ENCODE data around the gene PCDHGA1.

The PCDHGA1 gene

DNA sequence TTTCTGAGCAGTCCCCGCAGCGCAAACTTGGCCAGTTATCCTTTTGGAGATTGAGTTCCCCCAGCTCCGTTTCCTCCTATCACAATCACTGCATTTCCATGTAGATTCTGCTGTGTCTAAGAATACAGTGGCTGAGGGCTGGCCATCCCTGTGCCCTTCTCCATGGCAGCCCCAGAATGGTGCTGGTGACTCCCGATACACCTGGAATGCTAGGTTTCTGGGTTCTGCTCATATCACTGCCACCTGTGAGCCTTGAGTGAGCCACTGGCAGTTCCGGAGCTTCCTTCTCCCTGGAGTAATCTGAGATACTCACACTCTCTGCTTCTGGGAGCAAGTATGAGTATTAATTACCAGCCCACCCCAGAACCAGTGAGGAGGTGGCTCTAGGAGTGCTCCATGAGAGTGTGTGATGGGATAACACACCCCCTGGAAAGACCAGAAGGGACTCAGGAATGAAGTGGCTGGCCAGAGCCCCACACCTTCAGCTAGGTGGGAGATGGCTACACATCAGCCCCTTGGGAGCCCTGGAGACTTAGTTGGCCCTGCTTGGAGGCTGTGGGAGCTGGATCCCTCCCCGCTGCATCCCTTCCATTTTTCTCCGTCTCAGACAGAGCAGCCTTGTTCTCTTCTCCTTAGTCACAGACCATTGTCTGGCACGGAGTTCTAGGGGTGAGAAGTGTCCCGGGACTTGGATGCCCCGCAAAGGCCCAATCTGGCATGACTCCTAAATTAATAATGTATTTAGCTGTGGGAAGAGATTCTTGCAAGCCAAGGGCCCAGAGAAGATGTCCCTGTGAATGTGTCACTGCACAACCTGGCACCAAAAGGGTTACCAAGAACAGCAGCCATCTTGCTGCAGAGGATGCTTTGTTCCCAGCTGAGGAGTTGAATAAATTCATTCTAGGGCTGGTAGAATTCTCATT, 163.4 kb downstream of the PCDHGA1 start:
- no peak for DNase-seq

DNA sequence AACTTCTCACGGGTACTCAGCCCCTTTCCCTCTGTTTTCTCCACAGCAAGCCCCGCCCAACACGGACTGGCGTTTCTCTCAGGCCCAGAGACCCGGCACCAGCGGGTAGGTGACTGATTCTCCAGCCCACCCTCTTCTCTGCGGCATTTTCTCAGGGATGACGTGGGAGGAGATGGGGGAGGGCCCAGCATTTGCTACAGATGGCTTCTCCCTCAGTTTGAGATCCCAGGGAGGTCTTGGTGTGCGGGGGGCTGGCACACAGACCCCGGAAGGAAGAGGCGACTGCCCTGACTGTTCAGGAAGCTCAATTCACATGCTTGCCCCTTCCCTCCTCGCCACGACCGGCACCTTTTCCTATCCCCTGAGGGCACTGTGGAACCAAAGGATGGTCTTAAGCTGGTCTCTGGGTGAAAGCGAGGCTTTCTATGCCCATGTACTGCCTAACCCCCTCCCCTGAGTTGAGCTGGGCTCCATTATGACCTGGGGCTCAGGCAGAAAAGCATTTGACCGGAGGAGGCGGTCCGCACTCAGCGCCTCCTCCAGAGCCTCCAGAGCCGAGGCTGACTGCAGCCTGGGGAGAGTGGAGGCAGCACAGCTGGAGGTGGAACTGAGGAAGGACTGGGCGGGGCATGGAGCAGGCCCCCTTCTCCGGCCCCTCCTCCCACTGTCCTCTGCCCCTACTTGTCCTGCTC, 164.6 kb downstream of the PCDHGA1 start:
- no peak for DNase-seq

DNA sequence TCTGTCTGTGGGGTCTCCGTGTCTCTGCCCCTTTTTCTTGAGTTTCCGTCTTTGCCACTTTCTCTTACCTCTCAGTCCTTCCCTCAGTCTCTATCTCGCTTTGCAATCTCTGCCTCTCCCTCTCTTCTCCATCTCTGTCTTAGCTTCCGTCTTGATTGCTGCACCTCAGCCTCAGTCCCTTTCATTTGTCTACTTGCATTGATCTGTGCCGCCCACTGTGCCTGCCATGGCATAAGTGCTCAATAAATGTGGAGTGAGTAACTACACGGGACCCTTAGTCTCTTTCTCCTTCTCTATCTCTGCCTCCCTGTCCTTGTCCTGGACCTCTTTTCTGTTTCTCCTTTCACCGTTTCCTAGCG, 165.1 kb downstream of the PCDHGA1 start:
- DNase-seq: no peak

DNA sequence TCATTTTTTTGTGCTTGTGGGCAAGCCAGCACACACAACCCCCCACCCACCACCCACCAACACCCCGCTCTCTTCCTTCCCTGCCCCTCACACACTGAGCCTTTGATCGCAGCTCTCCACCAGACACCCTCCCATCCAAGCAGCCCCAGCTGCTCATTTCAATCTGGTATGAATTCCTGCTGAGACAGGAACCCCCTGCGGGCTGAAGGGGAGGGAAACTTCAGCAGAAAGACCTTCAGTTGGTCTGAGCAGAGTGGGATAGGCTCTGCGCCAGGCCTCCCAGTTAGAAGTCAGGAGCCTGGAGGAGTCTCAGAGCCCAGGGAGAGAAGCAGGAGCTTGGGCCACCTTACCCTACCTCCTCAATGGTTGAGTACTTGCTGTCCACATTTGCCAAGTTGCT, 165.7 kb downstream of the PCDHGA1 start:
- DNase-seq: no peak

DNA sequence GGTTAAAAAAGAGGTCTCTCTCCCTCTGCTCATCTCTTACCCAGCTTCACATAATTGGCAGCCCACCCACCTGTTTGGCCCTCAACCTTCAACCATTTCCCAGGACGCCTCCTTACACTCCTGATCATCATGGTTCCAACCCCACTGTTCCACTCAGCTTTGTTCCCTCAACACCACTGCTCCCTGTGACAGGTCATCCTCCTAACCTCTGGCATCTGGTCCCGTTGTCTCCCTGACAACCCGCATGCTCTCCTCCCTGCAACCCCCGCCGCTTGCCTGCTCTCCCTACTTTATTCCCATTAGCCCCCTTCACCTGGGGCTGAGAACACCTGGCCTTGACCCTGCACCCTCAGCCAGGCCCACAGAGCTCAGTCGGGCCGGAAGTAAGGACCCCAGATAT, 171.4 kb downstream of the PCDHGA1 start:
- no peak for DNase-seq

DNA sequence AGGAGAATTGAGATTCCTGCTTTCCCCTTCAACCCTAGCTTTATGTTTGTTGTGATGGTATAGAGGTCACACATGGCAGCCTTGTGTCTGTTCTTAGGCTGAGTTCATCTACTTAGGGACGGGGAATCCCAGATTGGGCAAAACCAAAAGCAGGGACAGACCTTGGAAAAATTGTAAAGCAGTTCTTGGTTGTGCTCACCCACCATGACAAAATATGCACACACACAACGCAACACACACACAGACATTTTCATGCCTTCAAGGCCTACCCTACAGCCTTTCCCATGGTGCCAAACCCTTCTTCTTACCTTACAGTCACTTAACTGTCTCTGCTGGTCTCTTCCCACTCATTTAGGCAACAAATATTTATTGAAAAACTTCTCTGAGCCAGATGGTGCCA, 173.4 kb downstream of the PCDHGA1 start:
- no peak for DNase-seq

DNA sequence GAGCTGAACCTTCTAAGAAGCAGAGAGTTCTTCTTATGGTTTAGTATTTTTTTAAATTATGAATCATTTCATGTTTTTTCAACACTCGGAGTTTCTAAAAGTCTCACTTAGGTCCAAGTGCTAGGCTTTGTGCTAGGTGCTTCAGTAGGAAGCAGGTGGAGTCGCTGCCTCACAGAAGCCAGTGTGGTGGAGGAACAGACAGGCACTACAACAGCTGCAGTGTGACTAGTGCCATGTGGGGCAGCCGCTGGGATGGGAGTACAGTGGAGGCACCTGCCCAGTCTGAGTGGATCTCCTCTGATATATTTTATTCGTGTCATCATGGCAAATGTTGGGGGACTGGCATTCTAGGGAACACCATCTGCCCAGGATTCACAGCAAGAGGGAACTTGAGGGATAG, 173.9 kb downstream of the PCDHGA1 start:
- DNase-seq: no peak

DNA sequence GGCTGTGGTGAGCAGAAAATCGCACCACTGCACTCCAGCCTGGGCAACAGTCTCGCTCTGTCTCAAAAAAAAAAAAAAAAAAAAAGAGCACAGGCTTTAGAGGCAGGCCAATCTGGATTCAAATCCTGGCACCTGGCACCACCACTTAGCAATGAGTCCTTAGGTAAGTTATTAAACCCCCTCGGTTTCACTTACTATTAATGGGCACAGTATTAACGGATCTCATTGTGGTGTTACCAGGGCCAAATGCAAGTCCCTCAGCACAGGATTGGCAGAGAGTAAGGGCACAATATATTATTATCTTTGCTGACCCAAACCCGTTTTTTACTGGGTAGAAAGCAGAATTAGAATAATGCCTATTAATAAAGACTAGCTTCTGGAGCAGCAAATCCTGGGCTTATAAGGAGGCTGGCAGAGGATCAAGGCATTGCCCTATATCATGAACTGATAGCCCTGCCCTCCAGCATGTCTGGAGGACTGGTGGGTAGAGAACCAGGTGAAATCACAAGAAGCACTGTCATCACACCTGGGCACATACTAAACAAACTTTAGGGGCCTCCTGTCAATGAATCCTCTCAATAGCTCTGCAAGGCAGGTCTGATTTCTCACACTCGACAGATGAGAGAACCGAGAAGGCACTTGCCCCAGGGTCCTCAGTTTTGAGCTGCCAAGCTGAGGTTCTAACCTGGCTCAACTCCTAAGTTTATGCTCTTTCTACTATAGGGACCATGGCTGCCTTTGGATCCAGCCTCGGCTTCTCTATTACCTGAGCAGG, 176.3 kb downstream of the PCDHGA1 start:
- DNase-seq: no peak

DNA sequence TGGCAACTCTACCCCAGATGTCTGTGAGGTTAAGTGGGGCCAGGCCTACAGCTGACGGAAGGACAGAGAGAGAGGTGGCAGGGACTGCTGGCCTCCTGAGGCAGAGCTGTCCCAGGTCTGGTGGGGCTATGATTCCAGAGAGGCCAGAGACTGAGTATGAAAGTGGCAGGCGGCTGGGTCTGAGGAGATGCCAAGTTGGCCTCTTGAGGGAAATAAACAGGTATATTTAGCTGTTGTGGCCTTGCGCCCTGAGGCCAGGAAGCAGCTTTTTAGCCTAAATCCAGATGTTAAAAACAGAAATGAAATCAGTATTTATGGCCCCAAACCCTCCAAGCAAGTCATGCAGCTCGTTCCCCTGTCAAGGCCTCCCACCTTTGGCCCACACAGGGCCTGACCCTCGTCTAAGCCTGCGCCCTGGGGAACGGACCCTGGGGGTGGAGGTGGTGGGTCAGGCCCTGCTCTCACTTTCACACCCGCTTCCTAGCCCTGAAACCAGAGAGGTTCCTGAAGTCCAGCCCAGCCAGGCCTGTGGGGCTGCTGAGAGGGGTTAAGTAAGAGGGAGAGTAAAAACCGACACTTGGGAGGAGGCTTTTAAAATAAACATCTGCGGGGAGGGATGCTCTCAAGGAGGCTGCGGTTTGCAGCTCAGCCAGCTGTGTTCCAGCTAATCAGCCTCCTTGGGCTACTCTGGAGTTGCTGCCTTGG, 177.2 kb downstream of the PCDHGA1 start:
- no peak for DNase-seq

DNA sequence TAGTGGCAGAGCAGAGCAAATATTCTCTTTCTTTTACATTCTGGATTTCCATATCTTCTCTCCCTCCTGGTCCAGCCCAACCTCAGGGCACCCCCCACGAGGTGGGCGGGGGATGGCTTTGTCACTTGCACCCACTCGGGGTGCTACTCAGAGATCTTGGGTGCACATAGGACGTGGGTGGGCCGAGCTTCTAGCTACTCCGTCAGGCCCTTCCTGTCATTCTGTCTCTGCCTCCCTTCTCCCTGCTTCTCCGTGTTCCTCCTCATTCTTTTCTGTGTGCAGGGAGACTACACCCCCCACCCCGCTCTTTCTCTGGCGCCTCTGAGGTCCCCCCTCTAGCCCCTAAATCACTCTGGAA, 178.1 kb downstream of the PCDHGA1 start:
- DNase-seq: no peak

DNA sequence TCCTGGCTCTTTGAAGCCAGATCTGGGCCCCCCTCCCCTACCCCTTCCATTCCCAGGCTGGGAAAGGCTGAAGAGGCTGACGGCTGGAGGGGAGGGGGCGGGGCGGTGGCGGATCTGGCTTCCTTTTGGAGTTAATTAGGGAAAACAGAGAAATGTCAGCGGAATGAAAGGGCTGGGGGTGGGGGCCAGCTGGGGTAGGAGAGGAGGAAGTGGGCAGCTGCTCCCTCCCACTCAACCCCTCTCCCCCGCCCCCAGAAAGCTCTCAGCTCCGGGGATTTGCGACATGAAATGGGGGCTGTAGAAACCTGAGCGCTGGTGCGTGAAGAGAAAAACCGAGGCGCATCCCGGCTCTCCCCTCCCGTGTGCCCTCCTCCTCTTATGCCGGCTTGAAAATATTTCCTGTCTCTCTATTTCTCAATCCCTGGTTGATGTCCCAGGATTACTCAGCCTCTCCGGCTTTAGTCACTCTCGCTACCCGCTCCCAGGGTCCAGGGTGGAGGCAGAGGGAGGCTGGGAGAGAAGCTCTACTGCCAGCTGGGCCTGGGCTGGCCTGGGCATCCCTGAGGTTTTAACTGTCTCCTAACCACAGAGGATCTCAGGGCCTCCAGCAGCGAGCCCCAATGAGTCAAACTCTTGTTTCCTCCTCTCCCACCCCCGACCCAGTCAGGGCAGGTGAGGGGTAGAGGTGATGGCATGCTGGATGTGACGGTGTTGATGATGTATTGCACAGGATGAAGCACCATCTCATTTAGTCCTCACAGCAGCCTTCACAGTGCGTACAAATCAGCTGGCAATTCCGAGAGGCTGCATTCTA, 178.7 kb downstream of the PCDHGA1 start:
- no peak for DNase-seq

DNA sequence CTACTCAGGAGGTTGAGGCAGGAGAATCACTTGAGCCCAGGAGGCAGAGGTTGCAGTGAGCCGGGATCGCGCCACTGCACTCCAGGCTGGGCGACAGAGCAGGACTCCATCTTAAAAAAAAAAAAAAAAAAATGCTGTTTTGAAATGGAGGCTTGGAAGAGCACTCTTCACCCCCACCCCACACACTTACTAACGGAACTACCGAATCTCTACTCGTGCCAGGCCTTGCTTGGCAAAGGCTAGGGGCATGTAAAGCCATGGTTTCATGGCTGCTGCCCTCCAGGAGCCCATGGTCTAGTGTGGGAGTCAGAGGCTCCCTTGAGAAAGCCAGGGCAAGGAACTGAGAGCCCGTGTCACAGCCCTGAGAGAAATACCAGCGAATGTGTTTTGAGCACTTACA, 179.8 kb downstream of the PCDHGA1 start:
- no peak for DNase-seq

DNA sequence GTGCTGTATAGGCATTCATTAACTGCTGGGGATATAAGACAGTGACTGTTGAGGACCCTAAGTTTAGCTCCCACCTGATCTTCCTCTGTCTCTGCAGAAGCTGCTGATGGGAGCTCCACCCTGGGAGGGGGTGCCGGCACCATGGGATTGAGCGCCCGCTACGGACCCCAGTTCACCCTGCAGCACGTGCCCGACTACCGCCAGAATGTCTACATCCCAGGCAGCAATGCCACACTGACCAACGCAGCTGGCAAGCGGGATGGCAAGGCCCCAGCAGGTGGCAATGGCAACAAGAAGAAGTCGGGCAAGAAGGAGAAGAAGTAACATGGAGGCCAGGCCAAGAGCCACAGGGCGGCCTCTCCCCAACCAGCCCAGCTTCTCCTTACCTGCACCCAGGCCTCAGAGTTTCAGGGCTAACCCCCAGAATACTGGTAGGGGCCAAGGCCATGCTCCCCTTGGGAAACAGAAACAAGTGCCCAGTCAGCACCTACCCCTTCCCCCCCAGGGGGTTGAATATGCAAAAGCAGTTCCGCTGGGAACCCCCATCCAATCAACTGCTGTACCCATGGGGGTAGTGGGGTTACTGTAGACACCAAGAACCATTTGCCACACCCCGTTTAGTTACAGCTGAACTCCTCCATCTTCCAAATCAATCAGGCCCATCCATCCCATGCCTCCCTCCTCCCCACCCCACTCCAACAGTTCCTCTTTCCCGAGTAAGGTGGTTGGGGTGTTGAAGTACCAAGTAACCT, 180.7 kb downstream of the PCDHGA1 start:
- no peak for DNase-seq

DNA sequence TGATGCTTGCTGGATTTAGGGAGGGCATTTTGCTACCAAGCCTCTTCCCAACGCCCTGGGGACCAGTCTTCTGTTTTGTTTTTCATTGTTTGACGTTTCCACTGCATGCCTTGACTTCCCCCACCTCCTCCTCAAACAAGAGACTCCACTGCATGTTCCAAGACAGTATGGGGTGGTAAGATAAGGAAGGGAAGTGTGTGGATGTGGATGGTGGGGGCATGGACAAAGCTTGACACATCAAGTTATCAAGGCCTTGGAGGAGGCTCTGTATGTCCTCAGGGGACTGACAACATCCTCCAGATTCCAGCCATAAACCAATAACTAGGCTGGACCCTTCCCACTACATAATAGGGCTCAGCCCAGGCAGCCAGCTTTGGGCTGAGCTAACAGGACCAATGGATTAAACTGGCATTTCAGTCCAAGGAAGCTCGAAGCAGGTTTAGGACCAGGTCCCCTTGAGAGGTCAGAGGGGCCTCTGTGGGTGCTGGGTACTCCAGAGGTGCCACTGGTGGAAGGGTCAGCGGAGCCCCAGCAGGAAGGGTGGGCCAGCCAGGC, 181.5 kb downstream of the PCDHGA1 start:
- no peak for DNase-seq

DNA sequence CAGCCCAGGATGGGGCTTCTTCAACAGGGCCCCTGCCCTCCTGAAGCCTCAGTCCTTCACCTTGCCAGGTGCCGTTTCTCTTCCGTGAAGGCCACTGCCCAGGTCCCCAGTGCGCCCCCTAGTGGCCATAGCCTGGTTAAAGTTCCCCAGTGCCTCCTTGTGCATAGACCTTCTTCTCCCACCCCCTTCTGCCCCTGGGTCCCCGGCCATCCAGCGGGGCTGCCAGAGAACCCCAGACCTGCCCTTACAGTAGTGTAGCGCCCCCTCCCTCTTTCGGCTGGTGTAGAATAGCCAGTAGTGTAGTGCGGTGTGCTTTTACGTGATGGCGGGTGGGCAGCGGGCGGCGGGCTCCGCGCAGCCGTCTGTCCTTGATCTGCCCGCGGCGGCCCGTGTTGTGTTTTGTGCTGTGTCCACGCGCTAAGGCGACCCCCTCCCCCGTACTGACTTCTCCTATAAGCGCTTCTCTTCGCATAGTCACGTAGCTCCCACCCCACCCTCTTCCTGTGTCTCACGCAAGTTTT, 182.1 kb downstream of the PCDHGA1 start:
- no peak for DNase-seq

DNA sequence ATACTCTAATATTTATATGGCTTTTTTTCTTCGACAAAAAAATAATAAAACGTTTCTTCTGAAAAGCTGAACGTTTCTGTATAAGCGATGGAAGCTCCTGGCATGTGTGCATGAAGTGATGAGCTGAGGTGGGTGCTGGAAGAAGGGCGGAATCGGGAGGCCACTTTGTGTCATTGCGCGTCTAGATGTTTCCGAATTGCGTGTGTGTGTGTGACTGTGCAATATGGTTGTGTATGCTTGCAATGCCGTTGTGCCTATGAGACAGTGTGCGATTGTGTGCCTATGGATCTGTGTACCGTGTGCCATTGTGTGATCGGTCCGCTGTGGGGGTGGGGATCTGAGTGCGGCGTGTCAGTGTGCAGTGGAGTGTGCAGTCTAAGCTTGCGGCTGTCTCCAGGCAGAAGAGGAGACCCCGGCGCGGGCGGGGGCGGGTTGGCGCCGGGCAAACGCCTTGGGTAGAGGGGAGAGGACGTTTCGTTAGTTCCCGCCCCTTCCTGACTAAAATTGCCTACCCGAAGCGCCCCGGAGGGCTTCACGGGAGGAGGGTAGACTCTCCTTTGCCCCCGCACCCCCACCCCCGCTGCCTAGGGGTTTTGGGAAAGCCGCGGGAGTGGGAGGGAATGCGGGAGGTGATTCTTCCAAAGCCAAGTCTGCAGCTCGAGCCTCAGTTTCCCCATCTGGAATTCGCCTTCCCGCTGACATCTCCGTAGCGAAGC, 182.8 kb downstream of the PCDHGA1 start:
- DNase-seq: no peak

DNA sequence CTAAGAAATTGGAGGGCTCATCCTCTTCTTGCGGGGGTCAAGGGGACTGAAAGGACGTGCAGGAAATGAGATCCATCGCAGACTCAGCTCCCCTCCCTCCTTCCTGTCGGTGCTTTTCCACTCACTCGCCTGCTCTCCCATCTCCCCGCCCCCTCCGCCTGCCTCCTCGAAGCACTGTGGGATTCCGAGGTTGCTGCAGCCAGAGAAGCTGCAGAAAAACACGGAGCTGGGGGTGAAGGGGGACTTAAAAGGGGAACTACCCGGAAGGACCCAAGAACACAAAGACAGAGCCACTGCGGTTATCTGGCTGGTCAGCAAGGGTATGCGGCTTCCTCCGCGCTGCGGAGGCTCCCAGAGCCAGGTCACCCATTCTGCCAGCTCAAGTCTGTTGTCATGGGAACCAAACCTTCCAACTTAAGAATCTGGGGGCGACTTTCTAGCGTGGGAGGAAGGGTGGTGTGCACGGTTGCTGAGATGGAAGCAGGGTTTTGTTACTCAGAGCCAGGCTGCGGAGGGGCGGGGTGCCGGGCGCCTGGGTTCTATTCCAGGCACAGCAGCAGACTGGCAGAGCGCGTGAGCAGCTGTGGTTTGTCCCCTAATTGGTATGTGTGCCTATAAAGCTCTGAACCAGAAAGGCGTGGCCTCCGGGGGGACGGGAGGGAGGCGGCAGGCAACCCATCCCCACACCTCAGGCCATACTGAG, 183.5 kb downstream of the PCDHGA1 start:
- DNase-seq: no peak

DNA sequence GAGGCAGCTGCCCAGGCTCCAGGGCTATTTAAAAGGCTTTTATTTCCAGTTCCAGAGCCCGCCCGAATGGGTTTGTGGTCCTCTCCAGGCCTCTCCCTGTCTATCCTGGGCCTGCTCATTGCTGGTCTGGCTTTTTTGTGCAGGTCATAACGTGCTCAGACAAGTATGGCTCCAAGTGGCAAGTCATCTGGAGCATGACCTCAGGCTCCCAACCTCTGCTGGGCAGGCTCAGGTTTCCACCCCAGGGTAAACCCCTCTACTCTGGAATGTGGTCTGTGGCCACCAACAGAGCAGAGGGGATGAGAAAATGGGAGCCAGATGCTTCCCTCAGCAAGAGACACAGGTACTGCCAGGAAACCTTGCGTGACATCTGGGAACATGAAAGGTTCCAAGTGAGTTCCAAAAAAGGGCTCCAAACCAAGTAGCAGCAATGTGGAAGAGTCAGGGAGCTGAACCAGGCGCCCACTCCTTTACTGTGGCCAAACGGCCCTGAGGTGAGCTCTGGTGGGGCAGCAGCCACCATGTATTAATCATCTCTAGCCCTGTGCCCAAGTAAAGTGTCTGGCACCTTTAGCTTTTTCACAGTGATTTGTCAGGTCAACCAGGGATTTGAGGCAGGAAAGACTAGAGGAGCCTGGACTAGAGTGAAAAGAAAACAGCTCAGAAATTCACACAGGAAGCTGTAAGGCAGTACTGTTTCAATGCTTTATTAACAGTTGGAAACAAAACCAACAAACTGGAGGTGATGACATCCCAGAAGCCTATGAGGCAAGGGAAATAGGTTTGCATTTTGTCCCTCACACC, 184.2 kb downstream of the PCDHGA1 start:
- no peak for DNase-seq

DNA sequence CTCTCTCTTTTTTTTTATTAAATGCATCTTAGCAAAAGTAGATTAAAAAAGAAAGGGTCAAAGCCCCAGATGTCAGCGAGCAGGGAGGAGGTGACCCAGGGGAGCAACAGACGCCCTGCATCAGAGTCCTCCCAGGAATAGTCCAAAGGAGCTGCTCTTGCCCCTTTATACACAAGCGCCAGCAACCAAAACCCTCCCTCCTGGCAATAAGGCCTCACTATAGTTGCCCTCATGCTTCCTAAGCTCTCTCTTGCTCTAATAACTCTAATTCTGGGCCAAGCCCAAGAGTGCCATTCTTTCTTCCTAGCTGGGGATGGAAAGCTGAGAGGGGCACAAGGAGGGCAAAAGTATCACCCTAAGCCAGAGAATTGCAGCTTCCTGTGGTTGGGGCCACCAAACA, 184.8 kb downstream of the PCDHGA1 start:
- DNase-seq: no peak

Measured in NCI-H1436 treated with DMSO at 0.1 percent for 48 hours (cell line).